ENCODE results near the gene OR2AJ1.

The OR2AJ1 gene

GRCh38 chr1:247924868-247925267 lies at the start of gene OR2AJ1:
Gene OR2AJ1 (plus strand): TSS chr1:247924889. CDS start chr1:247933769, 8,880 bp downstream.
- H3K9ac ChIP-seq = no peak within 1 kb of the TSS
- no peak within 1 kb of the TSS for H3K4me3 ChIP-seq
- TF ChIP-seq Cebpa-rat (IDR thresholded peaks at IDR 0.05) = no peak
- peak within 1 kb of the TSS in 2 of 11 experiments; percentile 65 to 76; a peak in 4 of 22 replicates for H3K4me2 ChIP-seq
- H3K4me1 ChIP-seq = peaks cover 0 to 42% (median 0%) of the 10 kb centered on the region in 10 experiments; a peak in 5 of 20 replicates
- no peaks in the 10 kb centered on the region for H4K20me1 ChIP-seq
- no peaks in the 10 kb centered on the region for H3K9me3 ChIP-seq (replicated peaks in 1 of 11)
- H3K27me3 ChIP-seq = no peaks in the 10 kb centered on the region
- H3K36me3 ChIP-seq = no peaks in the 10 kb centered on the region
- peak within 1 kb of the TSS in 1 of 11 experiments; percentile 47; a peak in 3 of 22 replicates for H3K27ac ChIP-seq

DNA sequence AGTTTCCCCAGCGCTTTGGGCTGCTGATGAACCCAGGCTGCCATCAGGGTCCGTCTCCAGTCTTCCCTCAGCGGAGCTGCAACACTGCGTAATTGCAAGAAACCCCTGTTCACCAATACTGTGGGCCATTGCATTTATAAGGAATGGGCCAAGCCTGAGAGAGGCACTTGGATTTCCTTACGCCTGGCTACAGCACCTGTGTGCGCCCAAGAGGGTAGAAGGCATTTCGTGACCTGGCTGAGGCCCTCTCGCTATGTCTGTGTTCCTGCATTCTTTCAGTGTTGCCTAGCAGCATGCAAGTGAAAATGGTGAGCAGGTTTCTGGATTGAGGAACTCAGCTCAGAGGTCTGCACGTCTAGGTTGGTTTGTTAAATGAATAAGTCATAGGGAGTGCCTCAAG lies 41.3 kb upstream of the OR2AJ1 start:
- H3K9ac ChIP-seq = no peak overlapping the region
- peaks cover 0 to 11% (median 0%) of the 10 kb centered on the region in 10 experiments; a peak in 2 of 20 replicates for H3K4me1 ChIP-seq
- H3K27ac ChIP-seq = no peak overlapping the region
- H3K4me3 ChIP-seq = no peak overlapping the region
- no peak overlapping the region for H3K4me2 ChIP-seq
- no peak for TF ChIP-seq Cebpa-rat (IDR thresholded peaks at IDR 0.05)
- H4K20me1 ChIP-seq = no peaks in the 10 kb centered on the region
- H3K9me3 ChIP-seq (replicated peaks in 1 of 11) = no peaks in the 10 kb centered on the region
- H3K36me3 ChIP-seq = 0 out of 22 replicates have a peak, but pooled peaks cover 0 to 3% (median 0%) of the 10 kb centered on the region in 11 experiments
- H3K27me3 ChIP-seq = no peaks in the 10 kb centered on the region

DNA sequence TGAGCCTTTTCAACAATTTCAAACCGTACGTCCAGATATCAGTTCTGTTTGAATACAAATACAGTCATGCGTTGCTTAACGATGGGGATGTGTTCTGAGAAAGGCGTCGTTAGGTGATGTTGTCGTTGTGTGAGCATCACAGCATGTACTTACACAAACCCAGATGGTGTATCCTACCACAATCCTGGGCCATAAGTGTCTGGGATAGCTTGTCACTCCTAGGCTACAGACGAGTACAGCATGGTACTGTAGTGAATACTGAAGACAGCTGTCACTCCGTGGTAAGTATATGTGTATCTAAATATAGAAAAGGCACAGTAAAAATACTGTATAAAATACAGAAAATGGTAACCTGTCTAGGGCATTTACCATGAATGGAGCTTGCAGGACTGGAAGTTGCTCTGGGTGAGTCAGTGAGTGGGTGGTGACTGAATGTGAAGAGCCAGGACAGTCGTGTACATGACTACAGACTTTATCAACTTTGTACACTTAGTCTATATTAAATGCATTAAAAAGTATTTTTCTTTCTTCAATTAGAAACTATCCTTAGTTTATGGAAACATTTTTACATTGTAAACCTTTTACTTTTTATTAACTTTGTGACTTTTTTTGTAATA lies 39.8 kb upstream of the OR2AJ1 start:
- Histone ChIP-seq H3K4me3 (no peak overlapping the region), H3K27me3 (no peaks in the 10 kb centered on the region), H4K20me1 (no peaks in the 10 kb centered on the region), H3K27ac (no peak overlapping the region), H3K4me1 (peaks cover 0 to 11% (median 0%) of the 10 kb centered on the region in 10 experiments; a peak in 2 of 20 replicates), H3K9ac (no peak overlapping the region), H3K36me3 (no peaks in the 10 kb centered on the region), H3K4me2 (peak overlapping the region in 1 of 11 experiments; percentile 23; a peak in 1 of 22 replicates), H3K9me3 (replicated peaks in 1 of 11) (no peaks in the 10 kb centered on the region)
- no peak for TF ChIP-seq Cebpa-rat (IDR thresholded peaks at IDR 0.05)

DNA sequence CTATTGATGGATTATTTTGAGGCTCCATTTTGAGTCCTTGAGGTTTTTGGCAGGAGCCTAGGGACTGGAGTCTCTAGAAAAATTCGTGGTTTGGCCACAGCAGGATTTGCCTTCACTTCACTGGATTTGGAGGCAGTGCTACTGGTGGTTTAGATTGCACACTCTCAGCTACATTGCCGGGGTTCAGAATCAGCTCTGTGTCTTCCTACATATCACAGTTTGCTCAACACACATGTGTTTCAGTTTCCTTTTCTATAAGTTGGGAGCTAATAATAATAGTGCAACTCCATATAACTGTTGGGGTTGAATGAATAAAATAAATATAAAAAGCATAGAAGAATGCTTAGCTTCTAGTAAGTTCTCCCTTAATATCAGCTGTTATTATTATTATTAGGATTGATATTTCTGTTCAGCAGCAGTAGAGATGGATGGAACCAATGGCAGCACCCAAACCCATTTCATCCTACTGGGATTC lies 29.5 kb upstream of the OR2AJ1 start, which contains the start of gene OR2W3:
Gene OR2W3 (plus strand): TSS at position 425 of the 475 bp plus-strand sequence. CDS start 0 bp downstream, at position 425.
- no peaks in the 10 kb centered on the region for H3K9me3 ChIP-seq (replicated peaks in 1 of 11)
- H3K27me3 ChIP-seq = no peaks in the 10 kb centered on the region
- no peak within 1 kb of the TSS for H3K4me2 ChIP-seq

GRCh38 chr1:247895976-247896375 lies 28.7 kb upstream of the OR2AJ1 start:
- no peak overlapping the region for H3K27ac ChIP-seq
- peaks cover 0 to 8% (median 0%) of the 10 kb centered on the region in 11 experiments; a peak in 2 of 22 replicates for H3K36me3 ChIP-seq
- no peak overlapping the region for H3K9ac ChIP-seq
- no peaks in the 10 kb centered on the region for H3K9me3 ChIP-seq (replicated peaks in 1 of 11)
- TF ChIP-seq Cebpa-rat (IDR thresholded peaks at IDR 0.05) = no peak
- H3K27me3 ChIP-seq = no peaks in the 10 kb centered on the region
- H4K20me1 ChIP-seq = no peaks in the 10 kb centered on the region
- no peak overlapping the region for H3K4me3 ChIP-seq
- no peak overlapping the region for H3K4me2 ChIP-seq
- H3K4me1 ChIP-seq = no peaks in the 10 kb centered on the region

More for the DNA sequence above, 29.5 kb upstream of the OR2AJ1 start, which contains the start of gene OR2W3:
- Histone ChIP-seq H3K4me3 (no peak within 1 kb of the TSS), H3K4me1 (no peaks in the 10 kb centered on the region), H3K36me3 (peaks cover 0 to 8% (median 0%) of the 10 kb centered on the region in 11 experiments; a peak in 2 of 22 replicates), H3K27ac (no peak within 1 kb of the TSS), H3K9ac (no peak within 1 kb of the TSS), H4K20me1 (no peaks in the 10 kb centered on the region)
- no peak for TF ChIP-seq Cebpa-rat (IDR thresholded peaks at IDR 0.05)

GRCh38 chr1:247904122-247904521 lies 20.6 kb upstream of the OR2AJ1 start:
- H3K27ac ChIP-seq = no peak overlapping the region
- H3K9ac ChIP-seq = no peak overlapping the region
- peaks cover 0 to 5% (median 0%) of the 10 kb centered on the region in 11 experiments; a peak in 1 of 22 replicates for H3K36me3 ChIP-seq
- no peak for TF ChIP-seq Cebpa-rat (IDR thresholded peaks at IDR 0.05)
- peaks cover 11 to 26% (median 20%) of the 10 kb centered on the region in 11 experiments; a peak in 21 of 22 replicates for H3K9me3 ChIP-seq (replicated peaks in 1 of 11)
- H3K4me3 ChIP-seq = no peak overlapping the region
- H3K4me2 ChIP-seq = no peak overlapping the region
- H3K4me1 ChIP-seq = peaks cover 11 to 29% (median 18%) of the 10 kb centered on the region in 10 experiments
- no peaks in the 10 kb centered on the region for H4K20me1 ChIP-seq
- no peaks in the 10 kb centered on the region for H3K27me3 ChIP-seq

GRCh38 chr1:247905181-247905580 lies 19.5 kb upstream of the OR2AJ1 start:
- H3K9me3 ChIP-seq (replicated peaks in 1 of 11) = peaks cover 11 to 26% (median 20%) of the 10 kb centered on the region in 11 experiments; a peak in 21 of 22 replicates
- no peak overlapping the region for H3K4me3 ChIP-seq
- no peak for TF ChIP-seq Cebpa-rat (IDR thresholded peaks at IDR 0.05)
- peaks cover 0 to 5% (median 0%) of the 10 kb centered on the region in 11 experiments; a peak in 1 of 22 replicates for H3K36me3 ChIP-seq
- H3K4me2 ChIP-seq = no peak overlapping the region; a peak in 1 of 22 replicates
- H3K4me1 ChIP-seq = peaks cover 11 to 29% (median 18%) of the 10 kb centered on the region in 10 experiments
- H3K27me3 ChIP-seq = no peaks in the 10 kb centered on the region
- no peaks in the 10 kb centered on the region for H4K20me1 ChIP-seq
- no peak overlapping the region for H3K9ac ChIP-seq
- no peak overlapping the region; a peak in 2 of 22 replicates for H3K27ac ChIP-seq

- Histone ChIP-seq H3K4me3 (peak overlapping the region; percentile 25 to 51 (median 43); a peak in 19 of 20 replicates), H3K27ac (peak overlapping the region in 10 of 11 experiments; percentile 40 to 76 (median 59); a peak in 17 of 22 replicates), H3K4me2 (peak overlapping the region; percentile 48 to 85 (median 68)), H3K9ac (peak overlapping the region in 7 of 11 experiments; percentile 24 to 74 (median 58); a peak in 8 of 22 replicates), H3K27me3 (no peaks in the 10 kb centered on the region), H3K4me1 (peaks cover 11 to 29% (median 18%) of the 10 kb centered on the region in 10 experiments), H3K36me3 (peaks cover 0 to 5% (median 0%) of the 10 kb centered on the region in 11 experiments; a peak in 1 of 22 replicates), H4K20me1 (no peaks in the 10 kb centered on the region), H3K9me3 (replicated peaks in 1 of 11) (peaks cover 11 to 34% (median 24%) of the 10 kb centered on the region in 11 experiments; a peak in 21 of 22 replicates)
- TF ChIP-seq Cebpa-rat (IDR thresholded peaks at IDR 0.05) = no peak
Measured at GRCh38 chr1:247905910-247906503, 18.7 kb upstream of the OR2AJ1 start.
